ENCODE measurements around the gene EIF5A.

The EIF5A gene

DNA sequence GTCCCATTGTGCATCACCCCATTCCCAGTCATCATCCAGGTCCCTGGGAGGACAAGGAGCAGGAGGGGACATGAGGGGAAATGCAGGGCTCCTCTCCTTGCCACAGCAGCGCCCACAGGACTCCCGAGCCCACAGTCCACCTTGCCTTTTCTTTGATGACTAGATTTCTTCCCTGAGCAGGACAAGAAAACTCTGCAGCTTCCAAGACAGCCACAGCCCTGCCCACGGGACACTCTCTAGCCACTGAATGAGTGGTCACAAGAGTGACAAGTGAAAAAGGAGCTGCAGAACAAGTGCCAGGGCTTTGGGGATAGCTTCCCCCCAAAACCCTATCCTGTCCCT, 17.0 kb downstream of the EIF5A start:
- no peak for DNase-seq (ENCODE audit: low spot score)
- TF ChIP-seq, protein P1, sequence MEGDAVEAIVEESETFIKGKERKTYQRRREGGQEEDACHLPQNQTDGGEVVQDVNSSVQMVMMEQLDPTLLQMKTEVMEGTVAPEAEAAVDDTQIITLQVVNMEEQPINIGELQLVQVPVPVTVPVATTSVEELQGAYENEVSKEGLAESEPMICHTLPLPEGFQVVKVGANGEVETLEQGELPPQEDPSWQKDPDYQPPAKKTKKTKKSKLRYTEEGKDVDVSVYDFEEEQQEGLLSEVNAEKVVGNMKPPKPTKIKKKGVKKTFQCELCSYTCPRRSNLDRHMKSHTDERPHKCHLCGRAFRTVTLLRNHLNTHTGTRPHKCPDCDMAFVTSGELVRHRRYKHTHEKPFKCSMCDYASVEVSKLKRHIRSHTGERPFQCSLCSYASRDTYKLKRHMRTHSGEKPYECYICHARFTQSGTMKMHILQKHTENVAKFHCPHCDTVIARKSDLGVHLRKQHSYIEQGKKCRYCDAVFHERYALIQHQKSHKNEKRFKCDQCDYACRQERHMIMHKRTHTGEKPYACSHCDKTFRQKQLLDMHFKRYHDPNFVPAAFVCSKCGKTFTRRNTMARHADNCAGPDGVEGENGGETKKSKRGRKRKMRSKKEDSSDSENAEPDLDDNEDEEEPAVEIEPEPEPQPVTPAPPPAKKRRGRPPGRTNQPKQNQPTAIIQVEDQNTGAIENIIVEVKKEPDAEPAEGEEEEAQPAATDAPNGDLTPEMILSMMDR (IDR thresholded peaks at IDR 0.05; ENCODE audit: extremely low read depth, missing control alignments) = no peak

DNA sequence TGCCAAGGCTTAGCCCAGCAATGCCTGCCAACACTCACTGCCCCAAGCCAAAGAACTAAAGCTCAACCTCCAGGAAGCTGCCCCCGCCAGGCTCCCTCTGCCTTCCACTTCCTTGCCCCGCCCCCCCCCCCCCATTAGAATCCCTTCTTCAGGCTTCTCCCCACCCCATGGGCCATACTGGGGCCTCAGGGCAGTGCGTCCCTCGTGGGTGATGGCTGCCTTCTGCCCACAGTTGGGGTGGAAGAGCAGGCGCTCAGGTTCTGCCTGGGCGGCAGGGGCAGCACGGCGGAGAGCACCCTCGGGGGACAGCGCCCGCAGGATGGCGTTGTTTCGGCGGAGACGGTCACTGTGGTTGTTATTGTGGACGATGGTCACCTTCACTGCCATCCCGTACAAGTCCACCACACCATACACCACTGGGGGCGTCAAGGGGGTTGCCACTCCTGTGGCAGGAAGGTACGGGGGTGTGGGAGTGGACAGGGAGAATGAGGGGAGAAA, 17.7 kb downstream of the EIF5A start:
- DNase-seq (ENCODE audit: low spot score) = no peak
- TF ChIP-seq, protein P1 (IDR thresholded peaks at IDR 0.05; ENCODE audit: extremely low read depth, missing control alignments) = no peak

DNA sequence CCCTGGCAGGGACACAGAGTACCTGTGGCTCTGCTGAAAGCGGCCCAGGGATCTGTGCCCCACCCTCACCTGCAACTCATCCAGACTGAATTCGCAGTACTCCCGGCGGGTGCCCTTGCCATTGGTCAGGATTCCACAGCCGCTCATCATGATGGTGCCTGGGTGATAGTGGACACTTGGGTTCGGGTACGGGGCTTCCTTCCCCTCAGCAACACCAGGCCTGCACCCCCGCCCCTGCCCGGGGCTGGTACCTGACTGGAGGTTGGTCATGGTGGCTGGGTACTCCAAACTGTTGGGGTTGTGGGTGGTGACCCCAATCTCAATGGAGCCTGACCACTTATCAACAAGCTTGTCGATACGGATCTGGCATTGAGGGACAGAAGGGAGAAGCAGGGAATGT, 18.8 kb downstream of the EIF5A start:
- DNase-seq (ENCODE audit: low spot score) = no peak
- TF ChIP-seq, protein P1 (IDR thresholded peaks at IDR 0.05; ENCODE audit: extremely low read depth, missing control alignments) = no peak

DNA sequence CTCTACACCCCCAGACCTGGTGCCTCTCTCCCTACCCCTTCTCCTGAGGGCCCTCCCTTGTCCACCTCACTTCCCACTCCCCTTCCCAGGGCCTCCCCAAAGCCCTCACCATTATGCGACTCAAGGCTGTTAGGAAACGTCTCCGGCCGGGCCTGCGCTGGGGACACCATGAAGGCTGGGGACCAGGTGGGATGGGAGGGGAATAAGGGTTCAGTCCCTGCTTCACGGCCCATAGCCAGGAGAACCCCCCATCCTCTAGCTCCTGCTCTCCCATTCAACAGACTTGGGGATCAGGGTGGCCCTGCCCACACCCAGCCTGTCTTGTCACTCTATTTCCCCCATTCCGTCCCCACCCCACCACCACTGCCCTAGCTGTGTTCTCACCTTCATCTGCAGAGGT, 19.6 kb downstream of the EIF5A start:
- TF ChIP-seq, protein P1 (IDR thresholded peaks at IDR 0.05; ENCODE audit: extremely low read depth, missing control alignments) = no peak
- DNase-seq (ENCODE audit: low spot score) = no peak

DNA sequence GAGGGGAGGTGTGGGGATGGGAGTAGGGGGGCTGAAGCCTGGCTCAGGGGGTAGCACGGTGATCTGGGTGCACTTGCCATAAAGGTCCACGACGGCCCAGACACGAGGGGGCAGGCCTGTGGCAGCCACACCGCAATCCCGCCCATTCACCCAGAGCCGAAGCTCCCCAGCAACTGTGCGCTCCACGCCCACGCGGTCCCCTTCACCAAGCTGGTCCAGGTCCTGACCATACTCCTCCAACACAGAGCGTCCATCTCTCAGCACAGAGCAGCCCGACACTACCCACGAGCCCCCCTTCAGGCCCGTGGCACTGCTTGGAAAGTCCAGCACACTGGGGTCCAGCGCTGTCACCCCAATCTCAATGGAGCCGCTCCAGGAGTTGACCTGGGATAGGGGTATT, 20.1 kb downstream of the EIF5A start:
- TF ChIP-seq, protein P1 (IDR thresholded peaks at IDR 0.05; ENCODE audit: extremely low read depth, missing control alignments) = no peak

DNA sequence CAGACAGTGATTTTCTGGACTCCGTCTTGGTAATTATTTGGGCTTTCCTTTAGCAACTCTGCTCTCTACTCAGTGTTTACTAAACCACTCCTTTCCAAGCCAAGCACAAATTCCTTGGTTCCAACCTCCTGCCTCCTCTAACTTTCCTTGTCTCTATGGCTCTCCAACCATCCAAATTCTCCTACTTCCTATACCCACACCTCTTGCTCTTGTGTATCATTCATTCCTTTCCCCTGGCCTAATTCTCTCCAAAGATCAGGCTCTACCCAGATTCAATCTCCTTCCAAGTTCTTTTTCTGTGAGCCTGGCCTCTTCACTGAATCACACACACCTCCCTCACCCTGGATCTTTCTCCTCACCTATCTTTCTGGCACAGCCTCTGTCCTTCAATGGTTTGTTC, 20.6 kb downstream of the EIF5A start:
- DNase-seq (ENCODE audit: low spot score) = no peak
- TF ChIP-seq, protein P1 (IDR thresholded peaks at IDR 0.05; ENCODE audit: extremely low read depth, missing control alignments) = no peak

More for the DNA sequence above, 20.1 kb downstream of the EIF5A start:
- DNase-seq (ENCODE audit: low spot score) = no peak

DNA sequence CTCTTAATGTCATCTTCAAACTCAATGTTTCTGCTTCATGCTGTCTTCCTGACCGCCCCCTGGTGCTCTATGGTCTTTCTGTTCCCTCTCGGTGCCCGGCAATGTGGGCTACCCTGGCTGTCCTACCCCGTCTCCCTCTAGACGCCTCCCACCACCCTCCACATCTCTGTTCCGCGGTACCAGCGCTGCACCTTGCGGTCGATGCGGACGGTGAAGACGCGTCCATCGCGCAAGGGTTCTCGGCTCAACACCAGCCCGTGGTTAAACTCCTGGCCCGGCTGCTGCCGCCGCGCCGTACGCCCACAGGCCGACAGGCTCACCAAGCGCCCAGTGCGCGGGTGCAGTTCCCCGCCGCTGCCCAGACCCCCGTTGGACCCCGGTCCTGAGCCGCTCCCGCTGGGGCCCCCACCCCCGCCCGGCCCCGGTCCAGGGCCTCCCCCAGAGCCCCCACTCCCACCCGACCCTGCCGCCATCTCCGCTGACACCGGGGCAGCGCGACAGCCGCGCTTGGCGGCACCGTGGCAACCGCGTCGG, 21.5 kb downstream of the EIF5A start, which contains the start of gene NEURL4:
TSS of gene NEURL4 (minus strand) at position 496 of the 534 bp plus-strand sequence. CDS start at position 473, 23 bp downstream.
- TF ChIP-seq, protein P1 (IDR thresholded peaks at IDR 0.05; ENCODE audit: extremely low read depth, missing control alignments) = no peak
- DNase-seq (ENCODE audit: low spot score) = peak; percentile 63
